DND-41 (cell line): ENCODE results near the gene GGT7.

Experiments
- ATAC-seq: fragments of 200-7000 bp; cut with Tn5 transposase; 3 replicates; pipeline ENCODE4 v1.9.1; 2021; ENCODE audit warnings: low read depth; ENCODE audit not compliant: insufficient read depth
- DNase-seq: peaks from one replicate; pipeline ENCODE4 v3.0.0-alpha.2; 2020
- H2AFZ ChIP-seq: 2 replicates; pipeline ENCODE4 v1.6.0; 2012; ENCODE audit warnings: low read depth, low read length
- H3K27ac ChIP-seq: 2 replicates; pipeline ENCODE4 v1.5.1; 2012; ENCODE audit warnings: low read length, inconsistent platforms
- H3K27me3 ChIP-seq: fragments of 200-600 bp; sonication (generic); 2 replicates; pipeline ENCODE4 v1.6.0; 2012; ENCODE audit warnings: low read length, mild to moderate bottlenecking, inconsistent platforms; ENCODE audit not compliant: insufficient read depth, poor library complexity
- H3K36me3 ChIP-seq: 2 replicates; pipeline ENCODE4 v1.5.1; 2012; ENCODE audit warnings: low read length, inconsistent platforms; ENCODE audit not compliant: insufficient read depth
- H3K4me1 ChIP-seq: 2 replicates; pipeline ENCODE4 v1.5.1; 2012; ENCODE audit warnings: mild to moderate bottlenecking, low read length; ENCODE audit not compliant: insufficient read depth
- H3K4me2 ChIP-seq: 2 replicates; pipeline ENCODE4 v1.6.0; 2012; ENCODE audit warnings: mild to moderate bottlenecking, moderate library complexity, low read length, inconsistent platforms; ENCODE audit not compliant: insufficient read depth
- H3K4me3 ChIP-seq, 2 experiments: fragments of 200-600 bp in 1 of 2; shearing (Covaris generic) in 1 of 2; 2 replicates each; pipeline ENCODE4 v1.5.1; 2012 to 2016; ENCODE audit warnings: inconsistent platforms in 2 of 2, low read length in 2 of 2, mild to moderate bottlenecking in 2 of 2, low read depth in 1 of 2, moderate library complexity in 1 of 2
- H3K79me2 ChIP-seq: 2 replicates; pipeline ENCODE4 v1.6.0; 2012; ENCODE audit warnings: low read length, inconsistent platforms; ENCODE audit not compliant: insufficient read depth
- H3K9ac ChIP-seq: 2 replicates; pipeline ENCODE4 v1.6.0; 2012; ENCODE audit warnings: low read depth, mild to moderate bottlenecking, inconsistent platforms, low read length, moderate library complexity
- H3K9me3 ChIP-seq: 2 replicates; pipeline ENCODE4 v1.5.1; 2012; ENCODE audit warnings: low read length, moderate library complexity, mild to moderate bottlenecking, inconsistent platforms; ENCODE audit not compliant: insufficient read depth, severe bottlenecking
- H4K20me1 ChIP-seq: 2 replicates; pipeline ENCODE4 v1.6.0; 2012; ENCODE audit warnings: low read length; ENCODE audit not compliant: insufficient read depth
- CTCF ChIP-seq: IDR thresholded peaks from 2 replicates; pipeline ENCODE4 v1.5.1; 2012; ENCODE audit warnings: borderline replicate concordance, low read length, moderate library complexity, mild to moderate bottlenecking; ENCODE audit not compliant: poor library complexity, severe bottlenecking; ENCODE audit errors: extremely low read depth
- EZH2 ChIP-seq: IDR thresholded peaks from 3 replicates; pipeline ENCODE4 v1.6.1; 2012; ENCODE audit warnings: borderline replicate concordance, low read depth, mild to moderate bottlenecking, moderate library complexity, low read length, inconsistent platforms; ENCODE audit not compliant: severe bottlenecking

Gene GGT7

DNA sequence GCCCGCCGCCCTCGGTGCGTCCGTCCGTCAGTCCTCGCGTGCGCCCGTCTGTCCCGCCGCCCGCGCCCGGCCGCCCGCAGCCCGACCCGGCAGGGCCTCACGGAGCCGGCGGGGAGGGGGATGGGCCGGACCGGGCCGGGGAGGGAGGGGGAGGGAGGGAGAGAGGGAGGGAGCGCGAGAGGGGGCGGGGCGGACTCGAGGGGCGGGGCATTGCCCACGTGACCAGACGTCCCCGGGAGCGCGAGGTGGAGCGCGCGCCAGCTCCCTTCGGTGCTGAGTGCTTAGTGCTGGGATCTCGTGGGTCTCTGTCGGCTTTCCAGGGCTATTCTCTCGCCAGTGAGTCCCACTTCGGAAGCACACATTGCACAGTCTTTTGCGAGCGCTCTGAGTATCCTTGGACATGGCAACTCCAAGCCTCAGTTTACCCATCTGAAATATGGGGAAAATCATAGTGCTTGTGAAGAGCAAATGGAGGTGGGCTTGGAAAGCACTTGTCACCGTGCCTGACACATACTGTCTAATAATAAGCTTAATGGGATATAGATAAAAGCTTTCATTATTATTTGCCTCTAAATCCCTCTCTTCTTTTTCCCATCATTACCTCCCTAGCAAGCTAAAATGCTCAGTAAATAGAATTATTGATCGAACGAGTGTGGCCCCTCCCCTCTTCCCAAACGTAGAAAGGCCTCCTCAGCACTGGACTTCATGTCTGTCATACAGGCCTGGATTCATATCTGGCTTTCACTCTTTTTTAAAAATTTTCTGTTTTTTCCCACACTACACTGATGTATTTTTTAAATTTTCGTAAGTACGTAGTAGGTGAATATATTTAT lies 46.9 kb downstream of the GGT7 start, which contains the start of gene NCOA6:
NCOA6 (minus strand) TSS at position 122 of the 833 bp plus-strand sequence. CDS start 43,296 bp downstream, outside the sequence.
- Histone ChIP-seq H3K27ac (peak within 1 kb of the TSS; percentile 83), H3K79me2 (peaks cover 51% of the 10 kb centered on the region), H3K4me3 (peak within 1 kb of the TSS; percentile 70 to 85), H3K36me3 (peaks cover 3% of the 10 kb centered on the region), H3K4me1 (peaks cover 38% of the 10 kb centered on the region), H4K20me1 (peaks cover 31% of the 10 kb centered on the region), H3K4me2 (peak within 1 kb of the TSS; percentile 89), H2AFZ (peak within 1 kb of the TSS; percentile 97), H3K27me3 (no peaks in the 10 kb centered on the region), H3K9ac (peak within 1 kb of the TSS; percentile 88), H3K9me3 (no peaks in the 10 kb centered on the region)
- ATAC-seq = peak; percentile 66
- DNase-seq = peak; percentile 88
- no peak for TF ChIP-seq EZH2

DNA sequence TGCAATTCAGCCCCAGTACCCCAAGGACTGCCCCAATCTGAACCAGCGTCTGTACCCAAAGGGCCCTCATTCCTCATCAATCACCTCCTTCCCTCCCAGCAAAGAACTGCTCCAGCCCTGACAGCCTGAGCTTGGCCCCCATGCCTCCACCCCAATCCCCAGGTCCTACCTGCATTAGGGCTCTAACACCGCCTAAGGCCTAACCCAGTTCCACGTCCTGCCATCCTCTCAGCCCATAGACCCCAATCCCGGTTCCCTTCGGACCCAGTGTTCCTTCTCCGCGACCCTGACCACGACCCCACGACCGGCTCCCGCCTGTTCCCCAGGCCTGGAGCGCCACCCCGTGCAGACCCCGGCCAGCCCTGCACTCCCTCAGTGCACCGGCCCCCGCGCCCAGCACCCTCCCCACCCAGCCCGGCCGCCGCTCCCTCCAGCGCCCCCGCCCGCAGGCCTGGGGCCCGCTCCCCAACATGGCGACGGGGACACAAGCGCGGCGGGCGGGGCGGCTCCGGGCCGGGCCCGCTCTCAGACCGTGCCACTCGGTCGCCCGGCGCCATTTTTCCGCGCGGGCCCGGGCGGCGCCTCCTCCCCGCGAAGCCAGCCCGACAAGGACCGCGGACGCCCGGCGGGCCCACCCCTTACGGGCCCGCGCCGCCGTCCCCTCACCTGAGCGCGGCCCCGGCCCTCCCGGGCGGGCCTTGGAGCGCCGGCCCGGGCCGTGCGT lies 47.7 kb downstream of the GGT7 start:
- Histone ChIP-seq H3K27ac (peak overlapping the region; percentile 83), H3K4me3 (peak overlapping the region; percentile 70 to 85), H3K27me3 (no peaks in the 10 kb centered on the region), H4K20me1 (peaks cover 37% of the 10 kb centered on the region), H3K4me2 (peak overlapping the region; percentile 89), H3K79me2 (peaks cover 58% of the 10 kb centered on the region), H3K4me1 (peaks cover 38% of the 10 kb centered on the region), H3K9ac (peak overlapping the region; percentile 88), H2AFZ (peak overlapping the region; percentile 97), H3K9me3 (no peaks in the 10 kb centered on the region), H3K36me3 (peaks cover 3% of the 10 kb centered on the region)
- ATAC-seq = peak; percentile 83
- TF ChIP-seq EZH2 = no peak
- TF ChIP-seq CTCF = peak; percentile 32
- DNase-seq = peak; percentile 75

DNA sequence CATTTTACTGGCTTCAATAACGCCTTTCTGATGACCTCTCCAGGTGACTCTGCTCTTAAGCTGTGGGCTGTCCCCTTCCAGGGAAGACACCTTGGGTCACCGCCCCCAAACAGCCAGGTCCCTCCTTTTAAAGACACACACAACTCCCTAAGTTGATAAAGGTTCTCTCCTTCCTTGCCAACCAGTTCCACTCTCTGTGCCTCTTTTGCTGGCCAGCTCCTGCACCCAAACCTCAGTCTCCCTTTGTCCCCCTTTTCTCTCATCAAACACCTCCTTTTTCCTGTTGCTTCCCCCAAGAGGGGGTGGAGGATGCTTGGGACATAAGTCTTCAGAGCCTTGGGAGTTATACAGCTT lies 48.2 kb downstream of the GGT7 start:
- peaks cover 64% of the 10 kb centered on the region for H3K79me2 ChIP-seq
- peaks cover 43% of the 10 kb centered on the region for H4K20me1 ChIP-seq
- TF ChIP-seq EZH2 = no peak
- TF ChIP-seq CTCF = no peak
- ATAC-seq (peak; percentile 67), DNase-seq (peak; percentile 79)
- H3K9ac ChIP-seq = peak overlapping the region; percentile 88
- no peaks in the 10 kb centered on the region for H3K27me3 ChIP-seq
- peak overlapping the region; percentile 89 for H3K4me2 ChIP-seq
- peak overlapping the region; percentile 83 for H3K27ac ChIP-seq
- H3K9me3 ChIP-seq = no peaks in the 10 kb centered on the region
- peaks cover 3% of the 10 kb centered on the region for H3K36me3 ChIP-seq
- H3K4me3 ChIP-seq = peak overlapping the region; percentile 70 to 85
- H3K4me1 ChIP-seq = peaks cover 38% of the 10 kb centered on the region
- peak overlapping the region; percentile 97 for H2AFZ ChIP-seq

GRCh38 chr20:34824026-34824425 lies 48.6 kb downstream of the GGT7 start:
- Histone ChIP-seq H3K4me1 (peaks cover 38% of the 10 kb centered on the region), H3K27me3 (no peaks in the 10 kb centered on the region), H3K9me3 (no peaks in the 10 kb centered on the region), H3K9ac (peak overlapping the region; percentile 88), H3K4me3 (peak overlapping the region; percentile 70 to 85), H3K4me2 (peak overlapping the region; percentile 89), H2AFZ (no peak overlapping the region), H3K79me2 (peaks cover 68% of the 10 kb centered on the region), H3K36me3 (peaks cover 3% of the 10 kb centered on the region), H3K27ac (peak overlapping the region; percentile 83; the same call in 1 of the 2 replicates), H4K20me1 (peaks cover 47% of the 10 kb centered on the region)
- no peak for TF ChIP-seq CTCF
- no peak for TF ChIP-seq EZH2
- ATAC-seq (no peak), DNase-seq (no peak)
